Epithelial cell of proximal tubule (primary cell): Measurements from ENCODE around the gene ADCY2. TPM values are rescaled to one million over a fixed set of nuclear protein-coding genes. Genes with fewer than 3 reads are reported as not detected.
A peak's percentile ranks its signal among the peaks of the same experiment; 100 is the strongest.

Experiments used
- DNase-seq: peaks from one replicate; pipeline ENCODE4 v3.0.0-alpha.2; 2011; ENCODE audit warnings: low read depth
- H3K4me3 ChIP-seq: 2 replicates; pipeline ENCODE4 v1.5.1; 2011; ENCODE audit warnings: low read depth, mild to moderate bottlenecking, low read length
- total RNA-seq: library from RNA; depleted of rRNA; stranded (reverse); fragments of >200 nt; gene quantifications from 2 replicates; pipeline ENCODE4 v1.2.3, GENCODE V29; 2015
- TF ChIP-seq, protein P1 (sequence below): conservative IDR thresholded peaks from 2 replicates; pipeline ENCODE4 v1.5.1; 2012; ENCODE audit warnings: low read depth, mild to moderate bottlenecking, low read length

The ADCY2 gene
- total RNA-seq, 1 donor from 2014 or later, result 0.12 TPM

GRCh38 chr5:7394889-7395431 lies 978 bp upstream of the ADCY2 start:
- H3K4me3 ChIP-seq, result no peak overlapping the region
- TF ChIP-seq, protein P1, sequence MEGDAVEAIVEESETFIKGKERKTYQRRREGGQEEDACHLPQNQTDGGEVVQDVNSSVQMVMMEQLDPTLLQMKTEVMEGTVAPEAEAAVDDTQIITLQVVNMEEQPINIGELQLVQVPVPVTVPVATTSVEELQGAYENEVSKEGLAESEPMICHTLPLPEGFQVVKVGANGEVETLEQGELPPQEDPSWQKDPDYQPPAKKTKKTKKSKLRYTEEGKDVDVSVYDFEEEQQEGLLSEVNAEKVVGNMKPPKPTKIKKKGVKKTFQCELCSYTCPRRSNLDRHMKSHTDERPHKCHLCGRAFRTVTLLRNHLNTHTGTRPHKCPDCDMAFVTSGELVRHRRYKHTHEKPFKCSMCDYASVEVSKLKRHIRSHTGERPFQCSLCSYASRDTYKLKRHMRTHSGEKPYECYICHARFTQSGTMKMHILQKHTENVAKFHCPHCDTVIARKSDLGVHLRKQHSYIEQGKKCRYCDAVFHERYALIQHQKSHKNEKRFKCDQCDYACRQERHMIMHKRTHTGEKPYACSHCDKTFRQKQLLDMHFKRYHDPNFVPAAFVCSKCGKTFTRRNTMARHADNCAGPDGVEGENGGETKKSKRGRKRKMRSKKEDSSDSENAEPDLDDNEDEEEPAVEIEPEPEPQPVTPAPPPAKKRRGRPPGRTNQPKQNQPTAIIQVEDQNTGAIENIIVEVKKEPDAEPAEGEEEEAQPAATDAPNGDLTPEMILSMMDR, result no peak
- DNase-seq, result no peak

DNA sequence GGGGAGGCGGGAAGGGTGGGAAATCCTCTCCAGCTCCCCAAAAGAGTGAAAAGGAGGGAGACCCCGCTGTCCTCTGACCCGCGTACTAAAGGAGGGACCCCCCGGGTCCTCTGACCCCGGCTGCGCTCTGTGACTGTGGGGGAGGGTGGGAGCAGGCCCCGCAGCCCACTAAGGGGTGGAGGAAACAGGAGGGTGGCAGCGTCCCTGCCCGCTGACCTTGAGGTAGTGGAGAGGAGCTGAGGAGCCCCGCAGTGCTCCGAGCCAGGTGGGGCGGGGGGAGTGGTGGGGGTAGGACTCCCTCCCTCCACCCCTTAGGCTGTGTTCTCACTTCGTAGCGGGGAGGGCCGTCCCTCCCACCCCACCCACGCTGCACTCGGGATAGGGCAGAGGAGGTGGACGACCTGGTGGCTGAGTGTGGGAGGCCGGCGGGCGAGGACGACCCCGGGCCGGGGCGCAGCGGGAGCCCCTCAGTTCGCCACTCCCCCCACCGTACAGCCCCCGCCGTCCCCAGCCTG lies 449 bp upstream of the ADCY2 start:
- no peak overlapping the region for H3K4me3 ChIP-seq
- TF ChIP-seq, protein P1, result no peak
- DNase-seq, result no peak

- no peak for DNase-seq
- H3K4me3 ChIP-seq, result no peak overlapping the region
These were observed 946 bp downstream of the ADCY2 start for GRCh38 chr5:7396713-7397454.

DNA sequence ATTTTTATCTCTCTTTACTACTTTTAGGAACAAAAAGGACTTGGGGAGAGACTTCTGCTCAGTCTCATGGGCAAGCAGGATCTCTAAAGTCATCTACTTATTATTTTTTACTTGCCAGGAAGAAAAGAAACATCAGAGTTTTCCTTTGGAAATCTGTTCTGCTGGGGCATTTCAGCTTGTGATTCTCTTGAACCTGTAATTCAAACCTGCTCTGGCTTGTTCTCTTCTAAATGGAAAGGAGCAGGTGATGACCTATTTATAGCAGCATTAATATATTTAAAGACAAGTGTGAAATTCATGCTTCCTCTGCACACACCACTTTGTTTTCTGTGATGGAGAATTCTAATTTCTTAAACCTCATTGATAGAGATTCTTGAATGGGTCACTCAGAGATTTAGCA lies 2.0 kb downstream of the ADCY2 start:
- no peak for DNase-seq
- H3K4me3 ChIP-seq, result no peak overlapping the region
- TF ChIP-seq, protein P1, result no peak

More at GRCh38 chr5:7396713-7397454, 946 bp downstream of the ADCY2 start:
- TF ChIP-seq, protein P1, result peak; percentile 15

DNA sequence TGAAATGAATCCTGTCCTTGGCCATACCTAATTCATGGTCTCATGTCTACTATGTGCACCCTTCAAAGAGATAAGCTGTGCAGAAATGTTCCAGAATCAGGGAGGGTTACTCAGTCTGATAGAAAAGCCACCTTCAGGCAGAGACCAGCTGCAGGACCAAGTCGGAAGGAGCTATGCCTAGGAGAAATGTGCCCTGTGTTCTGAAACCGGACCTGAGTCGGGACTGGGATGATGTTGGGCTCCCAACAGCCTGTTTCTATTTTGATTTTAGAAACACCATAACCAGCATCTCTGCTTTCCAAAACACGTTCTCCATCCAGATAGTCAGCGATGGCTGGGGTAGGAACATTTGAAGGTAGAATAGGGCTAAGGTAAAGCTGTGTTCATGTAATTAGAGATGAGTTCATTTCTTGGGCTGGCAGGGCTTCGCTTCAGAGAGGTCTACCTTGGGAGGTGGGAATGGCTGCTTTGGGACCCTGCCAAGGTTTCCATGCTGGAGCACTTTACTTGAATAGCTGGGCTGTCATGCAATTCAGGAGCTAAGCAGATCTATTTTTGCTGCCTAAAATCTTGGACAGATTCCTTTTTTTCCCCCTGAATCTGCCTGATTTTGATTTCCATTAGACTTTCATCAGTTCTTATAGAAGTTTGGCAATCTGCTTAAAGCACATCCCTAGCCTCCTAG lies 2.8 kb downstream of the ADCY2 start:
- H3K4me3 ChIP-seq, result no peak overlapping the region
- TF ChIP-seq, protein P1, result no peak
- DNase-seq, result no peak

DNA sequence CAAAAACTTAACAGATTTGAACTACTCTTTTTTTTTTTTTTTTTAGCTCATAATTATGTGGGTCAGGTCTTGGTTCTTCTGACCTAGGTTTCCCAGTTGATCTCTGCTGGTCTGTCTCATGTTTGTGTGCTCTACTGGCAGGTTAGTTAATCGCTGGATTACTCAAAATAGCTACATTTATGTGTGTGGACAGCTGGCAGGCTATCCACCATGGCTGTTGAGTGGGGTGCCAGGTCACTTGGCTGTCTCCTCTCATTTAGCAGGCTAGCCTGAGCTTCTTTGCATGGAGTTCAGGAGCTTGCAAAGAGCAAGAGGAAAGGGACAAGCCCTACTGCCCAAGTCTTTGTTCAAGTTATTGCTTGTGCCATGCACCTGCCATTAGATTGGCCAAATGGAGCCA lies 9.3 kb downstream of the ADCY2 start:
- no peak for DNase-seq
- H3K4me3 ChIP-seq, result no peak overlapping the region
- TF ChIP-seq, protein P1, result no peak
